Spleen (tissue), 11 donors: ENCODE measurements around the gene NEAT1. TPM values are rescaled to one million over a fixed set of nuclear protein-coding genes. Genes with fewer than 3 reads are reported as not detected.

Experiments
- DNase-seq: peaks from one replicate; pipeline ENCODE4 v3.0.0-alpha.2; 2020
- H3K27ac ChIP-seq, 8 donors: fragments of 200-600 bp; sonication (generic) in 7 of 8; 1 replicate in 4 of 8; 2 replicates in 4 of 8; pipeline versions ENCODE4 v1.5.0 to v1.8.0; 2016 to 2021; ENCODE audit warnings: inconsistent platforms in 4 of 8, mild to moderate bottlenecking in 4 of 8, moderate library complexity in 1 of 8
- H3K27me3 ChIP-seq, 7 donors: fragments of 200-600 bp; sonication (generic) in 6 of 7; replicated peaks in 1 of 7; 1 replicate in 4 of 7; 2 replicates in 3 of 7; pipeline versions ENCODE4 v1.5.0 to v1.8.0; 2016 to 2021; ENCODE audit warnings: inconsistent platforms in 3 of 7, mild to moderate bottlenecking in 1 of 7
- H3K36me3 ChIP-seq, 6 donors: fragments of 200-600 bp; sonication (generic) in 5 of 6; 1 replicate in 4 of 6; 2 replicates in 2 of 6; pipeline versions ENCODE4 v1.5.0 to v1.8.0; 2016 to 2021; ENCODE audit warnings: inconsistent platforms in 2 of 6
- H3K4me1 ChIP-seq, 6 donors: fragments of 200-600 bp; sonication (generic) in 5 of 6; 1 replicate in 3 of 6; 2 replicates in 3 of 6; pipeline versions ENCODE4 v1.5.0 to v1.8.0; 2016 to 2021; ENCODE audit warnings: inconsistent platforms in 3 of 6
- H3K4me3 ChIP-seq, 8 donors: fragments of 200-600 bp; sonication (generic) in 7 of 8; 1 replicate in 4 of 8; 2 replicates in 4 of 8; pipeline versions ENCODE4 v1.5.0 to v1.8.0; 2016 to 2021; ENCODE audit warnings: inconsistent platforms in 4 of 8, mild to moderate bottlenecking in 4 of 8, moderate library complexity in 2 of 8
- H3K9me3 ChIP-seq, 8 donors: fragments of 200-600 bp; sonication (generic) in 7 of 8; 1 replicate in 4 of 8; 2 replicates in 4 of 8; pipeline versions ENCODE4 v1.5.0 to v1.8.0; 2016 to 2021; ENCODE audit warnings: inconsistent platforms in 4 of 8
- POLR2A ChIP-seq, 3 donors: fragments of 450-650 bp; IDR thresholded peaks; one replicate each; pipeline ENCODE4 v1.5.1; 2017; ENCODE audit warnings: antibody characterized with exemption in 3 of 3, mild to moderate bottlenecking in 1 of 3
- POLR2AphosphoS5 ChIP-seq, 3 donors: sonication (generic); formaldehyde crosslinking; IDR thresholded peaks; one replicate each; pipeline ENCODE4 v1.5.1; 2017; ENCODE audit warnings: antibody characterized with exemption in 3 of 3
- WGBS, 5 donors: extraction: QIAGEN DNeasy Blood & Tissue Kit in 3 of 5; methylation state at CpG; one replicate each; pipeline versions ENCODE4 v1.1.5 to v1.1.7; 2013 to 2018; 5-methylcytosine and 5-hydroxymethylcytosine counted together
- intact Hi-C: fragments of 100-400 bp; cut with DNase I; formaldehyde crosslinking; loops from one replicate; pipeline ENCODE4 v1.15.0; 2023; ENCODE audit warnings: low total_unique reads
- polyA plus RNA-seq, 3 donors: library from polyadenylated mRNA; stranded (reverse); fragments of 200-250 nt; gene quantifications; one replicate each; pipeline ENCODE4 v1.2.1, GENCODE V29; 2013
- total RNA-seq, 7 donors: library from RNA; depleted of rRNA in 3 of 7; stranded (reverse); fragments of >200 nt in 3 of 7; fragmentation: NEBNext Ultra II Directional in 4 of 7; extraction: Animal tissue kit (Norgen Biotek cat#: 25700) in 4 of 7; gene quantifications; one replicate each; pipeline versions ENCODE4 v1.1.0 to v1.2.1, GENCODE V29; 2016 to 2021
- TF ChIP-seq, protein P1 (sequence below), 11 experiments: fragments of 200-600 bp in 7 of 11; fragments of 450-650 bp in 4 of 11; sonication (generic) in 4 of 11; IDR thresholded peaks in 8 of 11; conservative IDR thresholded peaks in 3 of 11; 1 replicate in 7 of 11; 2 replicates in 4 of 11; pipeline versions ENCODE4 v1.4.0 to v1.8.0; 2016 to 2021; ENCODE audit warnings: antibody characterized with exemption in 11 of 11, inconsistent platforms in 4 of 11, mild to moderate bottlenecking in 1 of 11
- donor health status: healthy with polysubstance abuse.
- donor health status: DM: no; HTN: no; CAD: no; lungs with moderate emphysema.
- donor health status: DM: no; HTN: no; CAD: no.
- donor health status: Bipolar disorder and iron deficiency.
- donor health status: healthy.
- donor health status: DM: no; HTN: no; CAD: no.
- donor health status: DM: yes; HTN: yes; CAD: no.

The NEAT1 gene
- total and polyA plus RNA-seq, 10 donors, result 266 to 1,804 (median 874) TPM

DNA sequence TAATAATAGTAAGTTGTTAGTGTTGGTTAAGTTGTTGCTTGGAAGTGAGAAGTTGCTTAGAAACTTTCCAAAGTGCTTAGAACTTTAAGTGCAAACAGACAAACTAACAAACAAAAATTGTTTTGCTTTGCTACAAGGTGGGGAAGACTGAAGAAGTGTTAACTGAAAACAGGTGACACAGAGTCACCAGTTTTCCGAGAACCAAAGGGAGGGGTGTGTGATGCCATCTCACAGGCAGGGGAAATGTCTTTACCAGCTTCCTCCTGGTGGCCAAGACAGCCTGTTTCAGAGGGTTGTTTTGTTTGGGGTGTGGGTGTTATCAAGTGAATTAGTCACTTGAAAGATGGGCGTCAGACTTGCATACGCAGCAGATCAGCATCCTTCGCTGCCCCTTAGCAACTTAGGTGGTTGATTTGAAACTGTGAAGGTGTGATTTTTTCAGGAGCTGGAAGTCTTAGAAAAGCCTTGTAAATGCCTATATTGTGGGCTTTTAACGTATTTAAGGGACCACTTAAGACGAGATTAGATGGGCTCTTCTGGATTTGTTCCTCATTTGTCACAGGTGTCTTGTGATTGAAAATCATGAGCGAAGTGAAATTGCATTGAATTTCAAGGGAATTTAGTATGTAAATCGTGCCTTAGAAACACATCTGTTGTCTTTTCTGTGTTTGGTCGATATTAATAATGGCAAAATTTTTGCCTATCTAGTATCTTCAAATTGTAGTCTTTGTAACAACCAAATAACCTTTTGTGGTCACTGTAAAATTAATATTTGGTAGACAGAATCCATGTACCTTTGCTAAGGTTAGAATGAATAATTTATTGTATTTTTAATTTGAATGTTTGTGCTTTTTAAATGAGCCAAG is 2.7 kb downstream of the NEAT1 start:
- H3K4me1 ChIP-seq, result peaks cover 40 to 65% (median 57%) of the 10 kb centered on the region in 6 donors

DNA sequence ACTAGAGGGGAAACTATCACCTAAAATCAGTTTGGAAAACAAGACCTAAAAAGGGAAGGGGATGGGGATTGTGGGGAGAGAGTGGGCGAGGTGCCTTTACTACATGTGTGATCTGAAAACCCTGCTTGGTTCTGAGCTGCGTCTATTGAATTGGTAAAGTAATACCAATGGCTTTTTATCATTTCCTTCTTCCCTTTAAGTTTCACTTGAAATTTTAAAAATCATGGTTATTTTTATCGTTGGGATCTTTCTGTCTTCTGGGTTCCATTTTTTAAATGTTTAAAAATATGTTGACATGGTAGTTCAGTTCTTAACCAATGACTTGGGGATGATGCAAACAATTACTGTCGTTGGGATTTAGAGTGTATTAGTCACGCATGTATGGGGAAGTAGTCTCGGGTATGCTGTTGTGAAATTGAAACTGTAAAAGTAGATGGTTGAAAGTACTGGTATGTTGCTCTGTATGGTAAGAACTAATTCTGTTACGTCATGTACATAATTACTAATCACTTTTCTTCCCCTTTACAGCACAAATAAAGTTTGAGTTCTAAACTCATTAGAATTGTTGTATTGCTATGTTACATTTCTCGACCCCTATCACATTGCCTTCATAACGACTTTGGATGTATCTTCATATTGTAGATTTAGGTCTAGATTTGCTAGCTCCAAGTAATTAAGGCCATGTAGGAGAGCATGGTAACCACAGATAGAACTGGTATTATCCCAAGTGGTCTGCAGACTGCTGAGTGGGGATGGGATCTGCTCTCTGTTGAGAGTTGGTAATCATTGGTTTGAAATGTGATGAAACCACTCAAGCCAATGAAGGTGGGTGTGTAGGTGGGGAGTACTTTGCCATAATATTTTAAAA is 3.6 kb downstream of the NEAT1 start:
- intact Hi-C loops, result no loop called here
- H3K4me1 ChIP-seq, result peaks cover 45 to 65% (median 57%) of the 10 kb centered on the region in 6 donors
- H3K4me3 ChIP-seq, result peak overlapping the region; percentile 66 to 96 (median 83)
- peak overlapping the region; percentile 92 to 100 (median 98) for H3K27ac ChIP-seq
- peaks cover 0 to 59% (median 4%) of the 10 kb centered on the region in 6 donors for H3K36me3 ChIP-seq
- TF ChIP-seq, protein P1, sequence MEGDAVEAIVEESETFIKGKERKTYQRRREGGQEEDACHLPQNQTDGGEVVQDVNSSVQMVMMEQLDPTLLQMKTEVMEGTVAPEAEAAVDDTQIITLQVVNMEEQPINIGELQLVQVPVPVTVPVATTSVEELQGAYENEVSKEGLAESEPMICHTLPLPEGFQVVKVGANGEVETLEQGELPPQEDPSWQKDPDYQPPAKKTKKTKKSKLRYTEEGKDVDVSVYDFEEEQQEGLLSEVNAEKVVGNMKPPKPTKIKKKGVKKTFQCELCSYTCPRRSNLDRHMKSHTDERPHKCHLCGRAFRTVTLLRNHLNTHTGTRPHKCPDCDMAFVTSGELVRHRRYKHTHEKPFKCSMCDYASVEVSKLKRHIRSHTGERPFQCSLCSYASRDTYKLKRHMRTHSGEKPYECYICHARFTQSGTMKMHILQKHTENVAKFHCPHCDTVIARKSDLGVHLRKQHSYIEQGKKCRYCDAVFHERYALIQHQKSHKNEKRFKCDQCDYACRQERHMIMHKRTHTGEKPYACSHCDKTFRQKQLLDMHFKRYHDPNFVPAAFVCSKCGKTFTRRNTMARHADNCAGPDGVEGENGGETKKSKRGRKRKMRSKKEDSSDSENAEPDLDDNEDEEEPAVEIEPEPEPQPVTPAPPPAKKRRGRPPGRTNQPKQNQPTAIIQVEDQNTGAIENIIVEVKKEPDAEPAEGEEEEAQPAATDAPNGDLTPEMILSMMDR (IDR thresholded peaks at IDR 0.05 in 8 of 11, conservative IDR thresholded peaks at IDR 0.05 in 3 of 11), result no peak
- peak in 2 of 3 donors; percentile 50 to 61 for TF ChIP-seq POLR2A (IDR thresholded peaks at IDR 0.05)
- TF ChIP-seq POLR2AphosphoS5 (IDR thresholded peaks at IDR 0.05), result peak in 2 of 3 donors; percentile 57 to 64
- no peak for DNase-seq
- no peaks in the 10 kb centered on the region for H3K9me3 ChIP-seq
- no peaks in the 10 kb centered on the region for H3K27me3 ChIP-seq
- WGBS, 5 donors, result 0 to 3% (median 1%) methylated on average over 9 of the region's 9 CpGs

More for the DNA sequence above, 2.7 kb downstream of the NEAT1 start:
- no peaks in the 10 kb centered on the region for H3K9me3 ChIP-seq
- intact Hi-C loops, result no loop called here
- no peaks in the 10 kb centered on the region for H3K27me3 ChIP-seq
- H3K36me3 ChIP-seq, result peaks cover 0 to 53% (median 4%) of the 10 kb centered on the region in 6 donors
- TF ChIP-seq, protein P1 (IDR thresholded peaks at IDR 0.05 in 8 of 11, conservative IDR thresholded peaks at IDR 0.05 in 3 of 11), result peak in 9 of 11 experiments; percentile 36 to 88 (median 64)
- TF ChIP-seq POLR2AphosphoS5 (IDR thresholded peaks at IDR 0.05) (peak in 1 of 3 donors; percentile 99), POLR2A (IDR thresholded peaks at IDR 0.05) (peak; percentile 74 to 89 (median 87))
- WGBS, 5 donors, result 0 to 1% (median 0%) methylated on average over 9 of the region's 9 CpGs
- H3K27ac ChIP-seq, result peak overlapping the region; percentile 92 to 100 (median 98)
- peak; percentile 85 for DNase-seq
- peak overlapping the region; percentile 66 to 96 (median 83) for H3K4me3 ChIP-seq

DNA sequence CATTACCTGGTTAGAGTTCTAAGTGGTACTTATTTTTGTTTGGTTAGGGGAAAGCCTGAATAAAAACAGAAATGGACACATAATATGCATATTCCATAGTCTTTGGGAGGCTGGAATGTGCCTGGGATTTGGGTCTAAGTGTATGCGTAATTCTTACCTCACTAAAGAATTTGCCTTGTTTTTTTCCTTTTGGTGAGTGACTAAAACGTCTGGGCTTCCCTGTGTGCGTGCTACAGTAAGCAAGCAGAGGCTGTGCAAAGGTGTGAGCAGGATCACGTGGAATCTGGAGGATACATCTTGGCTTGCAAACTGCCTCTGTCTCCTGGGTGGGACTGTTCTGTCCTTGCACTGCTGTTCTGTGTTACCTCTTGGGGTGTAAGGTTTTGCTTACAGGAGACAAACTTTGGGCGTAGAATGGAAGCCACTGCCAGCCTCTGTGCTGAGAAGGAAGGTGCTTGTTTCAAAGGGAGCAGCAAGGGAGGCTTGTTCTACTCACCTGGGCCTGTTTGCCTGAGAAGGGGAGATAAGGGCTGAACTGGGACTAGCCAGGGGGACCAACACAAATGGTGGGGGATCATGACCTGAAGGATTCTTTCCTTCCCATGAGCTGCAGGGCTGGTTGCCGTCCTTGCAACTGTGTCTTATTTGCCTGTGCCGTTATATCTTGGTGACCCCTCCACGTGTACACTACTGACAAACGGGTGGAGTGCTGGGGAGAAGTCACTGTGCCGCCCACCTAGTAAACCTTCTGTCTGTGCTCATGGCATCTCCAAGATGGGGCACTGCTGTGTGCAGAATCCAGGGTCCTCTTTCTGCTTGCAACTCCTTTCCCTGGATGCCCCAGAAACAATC is 4.5 kb downstream of the NEAT1 start:
- H3K27me3 ChIP-seq, result no peaks in the 10 kb centered on the region
- peak in 2 of 3 donors; percentile 43 to 77 for TF ChIP-seq POLR2A (IDR thresholded peaks at IDR 0.05)
- TF ChIP-seq, protein P1 (IDR thresholded peaks at IDR 0.05 in 8 of 11, conservative IDR thresholded peaks at IDR 0.05 in 3 of 11), result no peak
- TF ChIP-seq POLR2AphosphoS5 (IDR thresholded peaks at IDR 0.05), result peak in 2 of 3 donors; percentile 71 to 94
- H3K9me3 ChIP-seq, result no peaks in the 10 kb centered on the region
- peak; percentile 76 for DNase-seq
- intact Hi-C loops, result no loop called here
- H3K36me3 ChIP-seq, result peaks cover 0 to 68% (median 4%) of the 10 kb centered on the region in 6 donors
- 18 to 40% (median 29%) methylated on average over 10 of the region's 10 CpGs for WGBS, 5 donors
- peaks cover 52 to 69% (median 59%) of the 10 kb centered on the region in 6 donors for H3K4me1 ChIP-seq
- H3K27ac ChIP-seq, result peak overlapping the region; percentile 92 to 100 (median 98)
- peak overlapping the region; percentile 66 to 96 (median 83) for H3K4me3 ChIP-seq
